Small intestine (tissue), 7 donors: ENCODE results near the gene AUTS2. TPM values are rescaled to one million over a fixed set of nuclear protein-coding genes. Genes with fewer than 3 reads are reported as not detected.

Experiments
- DNase-seq, 2 donors: peaks; one replicate each; pipeline versions ENCODE4 v3.0.0 to v3.0.0-alpha.2; 2013
- FAIRE-seq: peaks from 2 replicates; lab custom pipeline; 2012; peaks lifted over from hg19 to GRCh38; lab: Jason Lieb, UNC
- H3K27ac ChIP-seq, 3 donors: one replicate each; pipeline ENCODE4 v1.5.1; 2013; ENCODE audit warnings: low read length in 2 of 3, mild to moderate bottlenecking in 2 of 3, control low read depth in 1 of 3, inconsistent platforms in 1 of 3, low read depth in 1 of 3, moderate library complexity in 1 of 3
- H3K27me3 ChIP-seq, 3 donors: one replicate each; pipeline ENCODE4 v1.6.1; 2013; ENCODE audit warnings: low read length in 3 of 3, inconsistent platforms in 1 of 3; ENCODE audit not compliant: control insufficient read depth in 3 of 3, insufficient read depth in 3 of 3
- H3K36me3 ChIP-seq, 3 donors: one replicate each; pipeline ENCODE4 v1.6.1; 2013; ENCODE audit warnings: low read length in 3 of 3, inconsistent platforms in 1 of 3, low read depth in 1 of 3, mild to moderate bottlenecking in 1 of 3, moderate library complexity in 1 of 3; ENCODE audit not compliant: control insufficient read depth in 3 of 3, insufficient read depth in 2 of 3
- H3K4me1 ChIP-seq, 3 donors: one replicate each; pipeline ENCODE4 v1.6.1; 2013; ENCODE audit warnings: low read length in 2 of 3, inconsistent platforms in 1 of 3, low read depth in 1 of 3, mild to moderate bottlenecking in 1 of 3, moderate library complexity in 1 of 3; ENCODE audit not compliant: control insufficient read depth in 3 of 3, insufficient read depth in 2 of 3
- H3K4me3 ChIP-seq, 3 donors: one replicate each; pipeline ENCODE4 v1.5.1; 2013; ENCODE audit warnings: low read length in 3 of 3, control low read depth in 1 of 3, inconsistent platforms in 1 of 3, low read depth in 1 of 3, mild to moderate bottlenecking in 1 of 3, moderate library complexity in 1 of 3
- H3K9me3 ChIP-seq, 2 donors: one replicate each; pipeline ENCODE4 v1.6.1; 2013; ENCODE audit warnings: low read depth in 1 of 2, low read length in 1 of 2; ENCODE audit not compliant: control insufficient read depth in 2 of 2, insufficient read depth in 1 of 2
- WGBS, 3 donors: extraction: QIAGEN DNeasy Blood & Tissue Kit; methylation state at CpG; one replicate each; pipeline ENCODE4 v1.1.7; 2013; 5-methylcytosine and 5-hydroxymethylcytosine counted together
- polyA plus RNA-seq, 4 donors: library from polyadenylated mRNA; stranded (reverse) in 3 of 4; unstranded in 1 of 4; fragments of 200-250 nt in 3 of 4; fragments of 120-200 nt in 1 of 4; gene quantifications; one replicate each; pipeline versions ENCODE4 v1.2.1 to v1.2.3, GENCODE V29; 2013
- donor health status: healthy with polysubstance abuse.
- donor health status: control.
- donor health status: control.
- donor health status: Bipolar disorder and iron deficiency.
- donor health status: healthy.

Gene AUTS2
- polyA plus RNA-seq, 4 donors, result 4.9 to 43.5 (median 13.6) TPM

- H3K4me1 ChIP-seq, result peaks cover 0 to 12% (median 2%) of the 10 kb centered on the region in 3 donors
- peak overlapping the region; percentile 77 to 94 (median 87) for H3K4me3 ChIP-seq
- FAIRE-seq (no peak), DNase-seq (peak in 1 of 2 donors; percentile 39)
- WGBS, 3 donors, result 1 to 8% (median 3%) methylated on average over 9 of the region's 9 CpGs
- no peaks in the 10 kb centered on the region for H3K27me3 ChIP-seq
- peaks cover 0 to 5% (median 4%) of the 10 kb centered on the region in 3 donors for H3K36me3 ChIP-seq
- no peaks in the 10 kb centered on the region for H3K9me3 ChIP-seq
- H3K27ac ChIP-seq, result peak overlapping the region in 1 of 3 donors; percentile 88
Measured at GRCh38 chr7:70695795-70696083, 1097.5 kb downstream of the AUTS2 start.

DNA sequence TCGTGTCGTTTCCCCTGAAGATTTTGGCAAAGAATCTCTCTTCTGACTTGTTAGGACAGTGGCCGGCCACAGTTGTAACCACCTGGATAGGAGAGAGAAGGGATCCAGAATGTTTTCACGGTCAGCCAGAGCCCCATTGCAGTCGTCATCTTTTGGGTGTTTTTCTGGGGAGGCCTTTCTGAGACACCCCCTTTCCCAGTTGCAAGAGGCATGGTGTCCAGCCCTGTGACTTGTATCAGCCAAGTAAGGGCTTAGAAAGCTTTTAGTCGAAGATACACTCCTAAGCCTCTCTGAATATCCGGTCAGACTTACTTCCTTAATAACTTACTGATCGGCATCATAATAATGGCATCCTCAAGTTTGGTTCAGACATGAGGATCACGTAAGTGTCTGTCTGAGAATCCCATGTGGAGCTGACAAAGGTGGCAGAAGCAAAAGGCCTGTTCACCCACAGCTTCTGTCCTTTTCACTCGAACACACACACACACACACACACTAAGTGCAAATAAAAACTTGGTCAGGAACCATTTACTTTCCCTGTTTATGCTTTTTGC is 1098.0 kb downstream of the AUTS2 start:
- Histone ChIP-seq H3K27ac (peak overlapping the region; percentile 9 to 88 (median 58)), H3K9me3 (no peaks in the 10 kb centered on the region), H3K4me1 (peaks cover 0 to 12% (median 2%) of the 10 kb centered on the region in 3 donors), H3K27me3 (no peaks in the 10 kb centered on the region), H3K36me3 (peaks cover 0 to 8% (median 5%) of the 10 kb centered on the region in 3 donors), H3K4me3 (peak overlapping the region; percentile 3 to 94 (median 87))
- peak; percentile 43 to 57 for DNase-seq
- no peak for FAIRE-seq
- WGBS, 3 donors, result 9 to 32% (median 22%) methylated on average over 10 of the region's 10 CpGs

DNA sequence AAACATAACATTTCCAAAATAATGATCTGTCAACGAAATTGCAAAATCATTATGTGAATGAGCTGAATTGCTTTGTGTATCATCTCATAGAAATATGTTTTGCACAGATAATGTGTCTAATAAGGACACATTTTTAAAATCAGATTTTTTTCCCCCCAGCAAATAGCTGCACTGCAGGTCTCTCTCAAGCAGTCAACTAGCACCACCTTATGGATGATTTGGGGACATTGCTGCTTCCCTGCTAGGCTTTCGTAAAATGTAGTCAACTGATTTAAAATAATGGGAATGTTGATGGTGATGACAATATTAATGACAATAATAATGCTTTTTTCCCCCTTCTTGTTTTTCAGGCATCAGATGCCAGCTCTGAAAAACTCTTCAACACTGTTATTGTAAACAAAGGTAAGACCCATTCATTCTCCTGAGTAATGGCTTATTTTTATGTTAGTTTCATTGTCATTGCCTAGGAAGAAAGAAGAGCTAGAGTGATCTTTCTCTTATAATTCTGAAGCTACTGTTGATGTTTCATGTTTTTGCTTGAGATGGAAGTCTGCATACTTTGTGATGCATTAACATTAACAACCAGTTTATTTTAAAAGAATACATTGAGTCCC is 1100.1 kb downstream of the AUTS2 start:
- Histone ChIP-seq H3K27ac (no peak overlapping the region), H3K4me3 (no peak overlapping the region), H3K36me3 (peaks cover 0 to 15% (median 6%) of the 10 kb centered on the region in 3 donors), H3K9me3 (no peaks in the 10 kb centered on the region), H3K4me1 (peaks cover 0 to 8% (median 2%) of the 10 kb centered on the region in 3 donors), H3K27me3 (no peaks in the 10 kb centered on the region)
- peak; percentile 68 to 72 for DNase-seq
- WGBS, 3 donors, result 6 to 24% (median 13%) methylated on average over 2 of the region's 2 CpGs
- no peak for FAIRE-seq

- no peak for FAIRE-seq
- no peak overlapping the region for H3K27ac ChIP-seq
- peaks cover 0 to 15% (median 6%) of the 10 kb centered on the region in 3 donors for H3K36me3 ChIP-seq
- peaks cover under 1 to 5% (median 5%) of the 10 kb centered on the region in 3 donors for H3K4me1 ChIP-seq
- H3K27me3 ChIP-seq, result no peaks in the 10 kb centered on the region
- WGBS, 3 donors, result 89 to 93% (median 90%) methylated on average over 3 of the region's 3 CpGs
- DNase-seq, result no peak
- H3K9me3 ChIP-seq, result no peaks in the 10 kb centered on the region
- no peak overlapping the region for H3K4me3 ChIP-seq
Measured at GRCh38 chr7:70699271-70699670, 1101.0 kb downstream of the AUTS2 start.

- H3K9me3 ChIP-seq, result no peaks in the 10 kb centered on the region
- no peak for FAIRE-seq
- peaks cover 0 to 15% (median 6%) of the 10 kb centered on the region in 3 donors for H3K36me3 ChIP-seq
- H3K4me3 ChIP-seq, result no peak overlapping the region
- WGBS, 3 donors, result 69 to 80% (median 79%) methylated on average over 11 of the region's 11 CpGs
- H3K27me3 ChIP-seq, result no peaks in the 10 kb centered on the region
- no peak overlapping the region for H3K27ac ChIP-seq
- H3K4me1 ChIP-seq, result peaks cover 4 to 5% (median 5%) of the 10 kb centered on the region in 3 donors
- DNase-seq, result no peak
Measured at GRCh38 chr7:70700055-70700940, 1102.0 kb downstream of the AUTS2 start.

- peaks cover 4 to 5% (median 5%) of the 10 kb centered on the region in 3 donors for H3K4me1 ChIP-seq
- WGBS, 3 donors, result 76 to 79% (median 78%) methylated on average over 6 of the region's 6 CpGs
- no peaks in the 10 kb centered on the region for H3K27me3 ChIP-seq
- H3K27ac ChIP-seq, result no peak overlapping the region
- FAIRE-seq (no peak), DNase-seq (no peak)
- no peak overlapping the region for H3K4me3 ChIP-seq
- H3K9me3 ChIP-seq, result no peaks in the 10 kb centered on the region
- peaks cover 0 to 19% (median 6%) of the 10 kb centered on the region in 3 donors for H3K36me3 ChIP-seq
Measured at GRCh38 chr7:70700941-70701425, 1102.7 kb downstream of the AUTS2 start.

- no peaks in the 10 kb centered on the region for H3K27me3 ChIP-seq
- DNase-seq (no peak), FAIRE-seq (no peak)
- H3K27ac ChIP-seq, result no peak overlapping the region
- H3K4me1 ChIP-seq, result peaks cover 4 to 5% (median 5%) of the 10 kb centered on the region in 3 donors
- H3K36me3 ChIP-seq, result peaks cover 0 to 23% (median 6%) of the 10 kb centered on the region in 3 donors
- no peaks in the 10 kb centered on the region for H3K9me3 ChIP-seq
- WGBS, 3 donors, result 72 to 75% (median 74%) methylated on average over 6 of the region's 6 CpGs
- H3K4me3 ChIP-seq, result no peak overlapping the region
Measured at GRCh38 chr7:70701477-70701876, 1103.2 kb downstream of the AUTS2 start.

DNA sequence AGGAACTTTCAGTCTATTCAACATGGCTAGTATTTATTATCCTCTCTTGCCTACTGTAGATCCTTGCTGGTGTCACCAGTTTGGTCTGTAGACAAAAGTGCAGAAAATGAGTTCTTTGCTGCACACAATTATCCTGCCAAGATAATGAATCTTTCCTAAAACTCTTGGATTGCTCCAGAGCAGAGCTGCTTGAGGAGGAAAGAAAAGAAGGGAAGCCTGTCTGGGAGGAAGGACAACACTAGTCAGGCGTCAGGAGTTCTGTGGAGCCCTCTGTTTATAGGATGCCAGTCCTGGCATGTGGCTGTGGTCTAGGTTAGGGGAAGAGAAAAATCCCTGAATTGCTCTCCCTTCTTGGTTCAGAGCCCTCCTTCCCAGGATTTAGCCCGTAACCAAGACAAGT is 1103.7 kb downstream of the AUTS2 start:
- peaks cover 0 to 23% (median 6%) of the 10 kb centered on the region in 3 donors for H3K36me3 ChIP-seq
- H3K4me1 ChIP-seq, result peaks cover 4 to 5% (median 5%) of the 10 kb centered on the region in 3 donors
- FAIRE-seq (no peak), DNase-seq (no peak)
- H3K27ac ChIP-seq, result no peak overlapping the region
- no peaks in the 10 kb centered on the region for H3K9me3 ChIP-seq
- no peak overlapping the region for H3K4me3 ChIP-seq
- 81 to 98% (median 92%) methylated on average over 2 of the region's 2 CpGs for WGBS, 3 donors
- no peaks in the 10 kb centered on the region for H3K27me3 ChIP-seq
